Duodenal mucosa (tissue), 2 donors: ENCODE measurements around the gene FKBP14.
"Not testable (repeated sequence)": the region's sequence is repeated elsewhere in the genome, so short reads cannot be mapped to it uniquely, and the experiment has no call there.

ENCODE experiments used
- H3K27ac ChIP-seq: one replicate; pipeline ENCODE4 v1.7.0; 2013; ENCODE audit warnings: low read depth, low read length
- H3K27me3 ChIP-seq, 2 donors: one replicate each; pipeline ENCODE4 v1.7.0; 2013; ENCODE audit warnings: low read length in 2 of 2, control low read depth in 1 of 2; ENCODE audit not compliant: insufficient read depth in 2 of 2, control insufficient read depth in 1 of 2
- H3K36me3 ChIP-seq, 2 donors: one replicate each; pipeline ENCODE4 v1.7.0; 2013; ENCODE audit warnings: low read length in 2 of 2, control low read depth in 1 of 2; ENCODE audit not compliant: insufficient read depth in 2 of 2, control insufficient read depth in 1 of 2
- H3K4me1 ChIP-seq, 2 donors: one replicate each; pipeline ENCODE4 v1.7.0; 2013; ENCODE audit warnings: low read length in 2 of 2, control low read depth in 1 of 2; ENCODE audit not compliant: insufficient read depth in 2 of 2, control insufficient read depth in 1 of 2
- H3K4me3 ChIP-seq, 2 donors: one replicate each; pipeline ENCODE4 v1.7.0; 2013; ENCODE audit warnings: low read length in 2 of 2, low read depth in 1 of 2
- H3K9ac ChIP-seq, 2 donors: one replicate each; pipeline ENCODE4 v1.7.0; 2013; ENCODE audit warnings: low read length in 2 of 2, low read depth in 1 of 2
- H3K9me3 ChIP-seq, 2 donors: one replicate each; pipeline ENCODE4 v1.7.0; 2013; ENCODE audit warnings: low read length in 2 of 2, control low read depth in 1 of 2; ENCODE audit not compliant: control insufficient read depth in 1 of 2

Gene FKBP14

GRCh38 chr7:29968683-29969395 is 57.7 kb downstream of the FKBP14 start:
- Histone ChIP-seq H3K4me3 (no peak overlapping the region), H3K9ac (no peak overlapping the region), H3K4me1 (no peaks in the 10 kb centered on the region), H3K27me3 (no peaks in the 10 kb centered on the region), H3K9me3 (peaks cover 0 to 4% of the 10 kb centered on the region in 2 donors), H3K36me3 (no peaks in the 10 kb centered on the region), H3K27ac (no peak overlapping the region)

- Histone ChIP-seq H3K36me3 (no peaks in the 10 kb centered on the region), H3K4me1 (no peaks in the 10 kb centered on the region), H3K9me3 (peaks cover 0 to 4% of the 10 kb centered on the region in 2 donors), H3K27ac (no peak overlapping the region), H3K4me3 (no peak overlapping the region), H3K9ac (no peak overlapping the region), H3K27me3 (no peaks in the 10 kb centered on the region)
Measured at GRCh38 chr7:29965030-29965429, 61.5 kb downstream of the FKBP14 start.

- no peak overlapping the region for H3K9ac ChIP-seq
- H3K4me1 ChIP-seq, result no peaks in the 10 kb centered on the region
- H3K27me3 ChIP-seq, result no peaks in the 10 kb centered on the region
- H3K9me3 ChIP-seq, result no peaks in the 10 kb centered on the region
- H3K4me3 ChIP-seq, result no peak overlapping the region
- H3K36me3 ChIP-seq, result no peaks in the 10 kb centered on the region
- H3K27ac ChIP-seq, result no peak overlapping the region
Measured at GRCh38 chr7:29962035-29962434, 64.5 kb downstream of the FKBP14 start.

- not testable (repeated sequence) for H3K27ac ChIP-seq, H3K4me1 ChIP-seq
Measured at GRCh38 chr7:29961611-29962010, 64.9 kb downstream of the FKBP14 start.

More at GRCh38 chr7:29961611-29962010, 64.9 kb downstream of the FKBP14 start:
- not testable (repeated sequence) for H3K9ac ChIP-seq, H3K36me3 ChIP-seq, H3K4me3 ChIP-seq, H3K27me3 ChIP-seq, H3K9me3 ChIP-seq
